ENCODE results near the gene SYNRG. TPM values are rescaled to one million over a fixed set of nuclear protein-coding genes. Genes with fewer than 3 reads are reported as not detected.

Gene SYNRG
- total RNA-seq, 1 experiment from 2014 or later = 9.7 TPM

DNA sequence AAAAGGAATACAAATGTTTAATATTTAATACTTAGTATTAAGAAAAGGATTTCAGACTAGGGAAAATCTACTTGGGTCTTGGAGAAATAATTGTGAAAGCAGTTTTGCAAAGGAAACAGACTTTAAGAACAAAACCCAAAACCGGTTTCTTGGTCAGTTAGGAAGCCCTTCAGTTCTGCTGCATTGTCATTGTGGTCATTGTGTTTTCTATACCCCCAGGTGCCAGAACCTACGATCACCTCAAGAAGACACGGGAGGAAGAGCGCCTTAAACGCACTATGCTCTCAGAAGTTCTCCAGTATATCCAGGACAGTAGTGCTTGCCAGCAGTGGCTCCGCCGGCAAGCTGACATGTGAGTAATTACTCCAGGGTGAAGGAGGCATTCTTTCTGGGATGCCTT is 139.0 kb downstream of the SYNRG start:
- H3K4me1 ChIP-seq (ENCODE audit: insufficient read depth, low read length) = peaks cover 18% of the 10 kb centered on the region
- peaks cover 13% of the 10 kb centered on the region; the same call in 1 of the 2 replicates for H3K36me3 ChIP-seq (ENCODE audit: low read depth, low read length)
- no peak overlapping the region for H2AFZ ChIP-seq (ENCODE audit: low read length)
- no peak overlapping the region for H3K27ac ChIP-seq (ENCODE audit: low read length)
- no peaks in the 10 kb centered on the region for H3K79me2 ChIP-seq (ENCODE audit: low read length)
- H3F3A ChIP-seq (ENCODE audit: low read length, unreplicated experiment) = no peaks in the 10 kb centered on the region
- H3K27me3 ChIP-seq (ENCODE audit: low read length) = no peaks in the 10 kb centered on the region
- no peak overlapping the region for H3K4me3 ChIP-seq (ENCODE audit: low read length)
- H4K20me1 ChIP-seq (ENCODE audit: low read length) = no peaks in the 10 kb centered on the region
- ATAC-seq (no peak), DNase-seq (no peak)
- ChIA-PET POLR2A (ENCODE audit: unreplicated experiment) (no interaction called here), CTCF (no interaction called here)
- H3K9ac ChIP-seq (ENCODE audit: low read length) = no peak overlapping the region
- TF ChIP-seq EZH2phosphoT487 (IDR thresholded peaks at IDR 0.05; ENCODE audit: borderline replicate concordance, low read length) (no peak), EZH2 (IDR thresholded peaks at IDR 0.05; ENCODE audit: low read length, unreplicated experiment) (no peak)
- H3K9me2 ChIP-seq (replicated peaks; ENCODE audit: low read length) = no peaks in the 10 kb centered on the region
- H3K9me3 ChIP-seq (ENCODE audit: low read length) = no peaks in the 10 kb centered on the region
- intact Hi-C loops (cut with micrococcal nuclease) = no loop called here
- no TSS peak for BruUV-seq (replicated peaks)
- no peak overlapping the region for H3K4me2 ChIP-seq (ENCODE audit: low read length)

DNA sequence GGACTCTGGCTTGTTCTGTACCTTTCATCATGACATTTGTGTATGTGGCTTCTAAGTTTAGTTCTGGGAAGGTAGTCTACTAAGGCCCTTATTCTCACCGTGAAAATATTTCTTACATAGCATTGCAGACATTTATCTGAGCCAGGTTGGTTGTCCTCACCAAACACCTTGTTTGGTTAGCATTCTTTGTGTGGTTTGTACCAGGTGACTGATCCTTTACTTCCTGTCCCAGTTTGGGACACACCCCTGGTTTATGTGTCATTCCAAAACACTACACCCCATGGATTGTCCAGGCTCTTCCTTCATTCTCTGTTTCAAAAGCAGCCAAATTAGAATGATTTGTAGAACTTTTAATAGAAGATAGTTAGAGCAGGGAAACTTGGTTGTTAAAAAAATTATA is 142.7 kb downstream of the SYNRG start:
- H4K20me1 ChIP-seq (ENCODE audit: low read length) = no peaks in the 10 kb centered on the region
- TF ChIP-seq CTCF (conservative IDR thresholded peaks at IDR 0.05; ENCODE audit: low read depth, low read length) (no peak), EZH2phosphoT487 (IDR thresholded peaks at IDR 0.05; ENCODE audit: borderline replicate concordance, low read length) (no peak), EZH2 (IDR thresholded peaks at IDR 0.05; ENCODE audit: low read length, unreplicated experiment) (no peak)
- no peaks in the 10 kb centered on the region for H3K27me3 ChIP-seq (ENCODE audit: low read length)
- POLR2A ChIA-PET (ENCODE audit: unreplicated experiment) = no interaction called here
- peak; percentile 73 for DNase-seq
- ATAC-seq = peak; percentile 91
- no peak overlapping the region for H3K9ac ChIP-seq (ENCODE audit: low read length)
- intact Hi-C loops (cut with micrococcal nuclease) = loop anchor here (1.0 kb wide), 1 partner anchor 22 kb away; no protein-coding TSS in a partner anchor
- H3K4me1 ChIP-seq (ENCODE audit: insufficient read depth, low read length) = peaks cover 20% of the 10 kb centered on the region
- H3K79me2 ChIP-seq (ENCODE audit: low read length) = no peaks in the 10 kb centered on the region
- H3K4me2 ChIP-seq (ENCODE audit: low read length) = peak overlapping the region; percentile 29
- H3K9me2 ChIP-seq (replicated peaks; ENCODE audit: low read length) = no peaks in the 10 kb centered on the region
- CTCF ChIA-PET = no interaction called here
- no peaks in the 10 kb centered on the region for H3F3A ChIP-seq (ENCODE audit: low read length, unreplicated experiment)
- H2AFZ ChIP-seq (ENCODE audit: low read length) = no peak overlapping the region
- H3K36me3 ChIP-seq (ENCODE audit: low read depth, low read length) = peaks cover 5% of the 10 kb centered on the region; the same call in 1 of the 2 replicates
- peak overlapping the region; percentile 68 for H3K27ac ChIP-seq (ENCODE audit: low read length)
- BruUV-seq (replicated peaks) = no TSS peak
- H3K4me3 ChIP-seq (ENCODE audit: low read length) = no peak overlapping the region
- no peaks in the 10 kb centered on the region for H3K9me3 ChIP-seq (ENCODE audit: low read length)

GRCh38 chr17:37465069-37465616 is 144.1 kb downstream of the SYNRG start:
- CTCF ChIA-PET = no interaction called here
- no peak for TF ChIP-seq CTCF (conservative IDR thresholded peaks at IDR 0.05; ENCODE audit: low read depth, low read length)
- no peak for TF ChIP-seq EZH2phosphoT487 (IDR thresholded peaks at IDR 0.05; ENCODE audit: borderline replicate concordance, low read length)
- no peak for TF ChIP-seq EZH2 (IDR thresholded peaks at IDR 0.05; ENCODE audit: low read length, unreplicated experiment)

More at GRCh38 chr17:37465069-37465616, 144.1 kb downstream of the SYNRG start:
- Histone ChIP-seq H3K79me2 (ENCODE audit: low read length) (no peaks in the 10 kb centered on the region), H3K4me3 (ENCODE audit: low read length) (no peak overlapping the region), H3K9ac (ENCODE audit: low read length) (peak overlapping the region; percentile 26; the same call in 1 of the 2 replicates), H3K4me2 (ENCODE audit: low read length) (no peak overlapping the region), H3K9me3 (ENCODE audit: low read length) (no peaks in the 10 kb centered on the region), H4K20me1 (ENCODE audit: low read length) (no peaks in the 10 kb centered on the region), H3K27ac (ENCODE audit: low read length) (peak overlapping the region; percentile 68), H3K36me3 (ENCODE audit: low read depth, low read length) (no peaks in the 10 kb centered on the region; the same call in 1 of the 2 replicates), H3K27me3 (ENCODE audit: low read length) (no peaks in the 10 kb centered on the region), H3K4me1 (ENCODE audit: insufficient read depth, low read length) (peaks cover 26% of the 10 kb centered on the region), H3F3A (ENCODE audit: low read length, unreplicated experiment) (no peaks in the 10 kb centered on the region), H3K9me2 (replicated peaks; ENCODE audit: low read length) (no peaks in the 10 kb centered on the region), H2AFZ (ENCODE audit: low read length) (no peak overlapping the region)
- intact Hi-C loops (cut with micrococcal nuclease) = no loop called here
- no TSS peak for BruUV-seq (replicated peaks)
- DNase-seq (peak; percentile 57), ATAC-seq (peak; percentile 76)
- POLR2A ChIA-PET (ENCODE audit: unreplicated experiment) = interaction anchor here (0.6 kb wide), 1 partner anchor 12 kb away, joined by 8 read pairs; no protein-coding TSS in a partner anchor

Small RNA genes within 50 kb of the gene (microRNA-seq; reads per million reads assigned to microRNA genes)
- not detected for gene MIR378J (ENCODE audit: unreplicated experiment)

Other genes with a start within 250 kb of the SYNRG start
- gene C17orf78, start 233.4 kb downstream of the SYNRG start, total RNA-seq (2014; rRNA removed) = not detected in 2 replicates
- 33.0 and 40.3 TPM in 2 replicates for gene ACACA, start 202.6 kb downstream of the SYNRG start, total RNA-seq (2014; rRNA removed)
- gene TADA2A, start 202.5 kb downstream of the SYNRG start, total RNA-seq (2014; rRNA removed) = 12.7 and 16.5 TPM in 2 replicates
- gene DUSP14, start 119.5 kb downstream of the SYNRG start, total RNA-seq (2014; rRNA removed) = 49.4 and 56.2 TPM in 2 replicates
- gene DDX52, start 34.0 kb upstream of the SYNRG start, total RNA-seq (2014; rRNA removed) = 12.5 and 12.9 TPM in 2 replicates
- gene HNF1B, start 135.6 kb upstream of the SYNRG start, total RNA-seq (2014; rRNA removed) = 1.3 and 2.0 TPM in 2 replicates